ENCODE measurements around the gene KCNT2.

Gene KCNT2

GRCh38 chr1:196403803-196404690, 204.2 kb downstream of the KCNT2 start:
- no peak overlapping the region for H3K9ac ChIP-seq
- no peak overlapping the region for H3K27ac ChIP-seq
- no peak overlapping the region for H3K4me3 ChIP-seq (ENCODE audit: low read depth, low read length)
- no peaks in the 10 kb centered on the region for H3K27me3 ChIP-seq (ENCODE audit: control insufficient read depth, insufficient read depth, low read length)
- H3K79me2 ChIP-seq: no peaks in the 10 kb centered on the region
- no peaks in the 10 kb centered on the region for H3K36me3 ChIP-seq (ENCODE audit: control insufficient read depth, insufficient read depth, low read length)
- H3K4me1 ChIP-seq: no peaks in the 10 kb centered on the region
- H3K9me3 ChIP-seq (ENCODE audit: control insufficient read depth, low read length): no peaks in the 10 kb centered on the region
- H2AFZ ChIP-seq: no peak overlapping the region
- no peak overlapping the region for H3K4me2 ChIP-seq (ENCODE audit: low read length)
- no peak for TF ChIP-seq CTCF (IDR thresholded peaks at IDR 0.05)

- TF ChIP-seq CTCF (IDR thresholded peaks at IDR 0.05): no peak
- no peaks in the 10 kb centered on the region for H3K4me1 ChIP-seq
- H3K4me3 ChIP-seq (ENCODE audit: low read depth, low read length): no peak overlapping the region
- H3K27ac ChIP-seq: no peak overlapping the region
- no peak overlapping the region for H3K9ac ChIP-seq
- H2AFZ ChIP-seq: no peak overlapping the region
- no peaks in the 10 kb centered on the region for H3K79me2 ChIP-seq
- H3K27me3 ChIP-seq (ENCODE audit: control insufficient read depth, insufficient read depth, low read length): no peaks in the 10 kb centered on the region
- H3K4me2 ChIP-seq (ENCODE audit: low read length): no peak overlapping the region
- H3K9me3 ChIP-seq (ENCODE audit: control insufficient read depth, low read length): no peaks in the 10 kb centered on the region
- H3K36me3 ChIP-seq (ENCODE audit: control insufficient read depth, insufficient read depth, low read length): no peaks in the 10 kb centered on the region
These were observed 206.3 kb downstream of the KCNT2 start for GRCh38 chr1:196401891-196402290.

GRCh38 chr1:196401452-196401833, 206.8 kb downstream of the KCNT2 start:
- Histone ChIP-seq H3K9ac (no peak overlapping the region), H3K9me3 (ENCODE audit: control insufficient read depth, low read length) (no peaks in the 10 kb centered on the region), H3K27ac (no peak overlapping the region), H3K27me3 (ENCODE audit: control insufficient read depth, insufficient read depth, low read length) (no peaks in the 10 kb centered on the region), H3K36me3 (ENCODE audit: control insufficient read depth, insufficient read depth, low read length) (no peaks in the 10 kb centered on the region), H2AFZ (no peak overlapping the region), H3K79me2 (no peaks in the 10 kb centered on the region), H3K4me2 (ENCODE audit: low read length) (no peak overlapping the region), H3K4me1 (no peaks in the 10 kb centered on the region), H3K4me3 (ENCODE audit: low read depth, low read length) (no peak overlapping the region)
- TF ChIP-seq CTCF (IDR thresholded peaks at IDR 0.05): no peak

- H3K9ac ChIP-seq: no peak overlapping the region
- no peaks in the 10 kb centered on the region for H3K36me3 ChIP-seq (ENCODE audit: control insufficient read depth, insufficient read depth, low read length)
- no peaks in the 10 kb centered on the region for H3K9me3 ChIP-seq (ENCODE audit: control insufficient read depth, low read length)
- no peaks in the 10 kb centered on the region for H3K27me3 ChIP-seq (ENCODE audit: control insufficient read depth, insufficient read depth, low read length)
- no peaks in the 10 kb centered on the region for H3K4me1 ChIP-seq
- no peaks in the 10 kb centered on the region for H3K79me2 ChIP-seq
- H3K4me2 ChIP-seq (ENCODE audit: low read length): no peak overlapping the region
- no peak overlapping the region for H2AFZ ChIP-seq
- no peak overlapping the region for H3K27ac ChIP-seq
- no peak overlapping the region for H3K4me3 ChIP-seq (ENCODE audit: low read depth, low read length)
- TF ChIP-seq CTCF (IDR thresholded peaks at IDR 0.05): no peak
These were observed 207.5 kb downstream of the KCNT2 start for GRCh38 chr1:196400478-196401451.

Measured in parathyroid adenoma (tissue), 2 donors.